Lower leg skin (tissue), 4 donors: ENCODE measurements around the gene HMGB2. TPM values are rescaled to one million over a fixed set of nuclear protein-coding genes. Genes with fewer than 3 reads are reported as not detected.

Source experiments
- DNase-seq, 2 donors: peaks; one replicate each; pipeline ENCODE4 v3.0.0-alpha.2; 2019; ENCODE audit warnings: low spot score in 2 of 2
- H3K4me3 ChIP-seq: fragments of 200-600 bp; sonication (generic); 2 replicates; pipeline ENCODE4 v1.5.1; 2017; ENCODE audit warnings: mild to moderate bottlenecking, low read depth; ENCODE audit not compliant: poor library complexity, severe bottlenecking
- POLR2A ChIP-seq, 2 donors: fragments of 450-650 bp; IDR thresholded peaks; one replicate each; pipeline ENCODE4 v1.6.1; 2016 to 2017; ENCODE audit warnings: antibody characterized with exemption in 2 of 2, mild to moderate bottlenecking in 1 of 2, moderate library complexity in 1 of 2
- WGBS, 2 donors: methylation state at CpG; one replicate each; pipeline ENCODE4 v1.1.5; 2018; 5-methylcytosine and 5-hydroxymethylcytosine counted together
- intact Hi-C: fragments of 100-400 bp; cut with DNase I; formaldehyde crosslinking; loops from one replicate; pipeline ENCODE4 v1.15.0; 2023; ENCODE audit warnings: low total_unique reads
- total RNA-seq, 4 donors: library from RNA; depleted of rRNA; stranded (reverse); fragments of >200 nt; gene quantifications; one replicate each; pipeline ENCODE4 v1.1.0, GENCODE V29; 2016
- TF ChIP-seq, protein P1 (sequence below), 3 donors: fragments of 450-650 bp; IDR thresholded peaks; one replicate each; pipeline ENCODE4 v1.5.1; 2016; ENCODE audit warnings: antibody characterized with exemption in 3 of 3, mild to moderate bottlenecking in 3 of 3, moderate library complexity in 2 of 3

The HMGB2 gene
- total RNA-seq: 10 to 100 TPM; 26.2 to 52.3 (median 42.3) TPM

DNA sequence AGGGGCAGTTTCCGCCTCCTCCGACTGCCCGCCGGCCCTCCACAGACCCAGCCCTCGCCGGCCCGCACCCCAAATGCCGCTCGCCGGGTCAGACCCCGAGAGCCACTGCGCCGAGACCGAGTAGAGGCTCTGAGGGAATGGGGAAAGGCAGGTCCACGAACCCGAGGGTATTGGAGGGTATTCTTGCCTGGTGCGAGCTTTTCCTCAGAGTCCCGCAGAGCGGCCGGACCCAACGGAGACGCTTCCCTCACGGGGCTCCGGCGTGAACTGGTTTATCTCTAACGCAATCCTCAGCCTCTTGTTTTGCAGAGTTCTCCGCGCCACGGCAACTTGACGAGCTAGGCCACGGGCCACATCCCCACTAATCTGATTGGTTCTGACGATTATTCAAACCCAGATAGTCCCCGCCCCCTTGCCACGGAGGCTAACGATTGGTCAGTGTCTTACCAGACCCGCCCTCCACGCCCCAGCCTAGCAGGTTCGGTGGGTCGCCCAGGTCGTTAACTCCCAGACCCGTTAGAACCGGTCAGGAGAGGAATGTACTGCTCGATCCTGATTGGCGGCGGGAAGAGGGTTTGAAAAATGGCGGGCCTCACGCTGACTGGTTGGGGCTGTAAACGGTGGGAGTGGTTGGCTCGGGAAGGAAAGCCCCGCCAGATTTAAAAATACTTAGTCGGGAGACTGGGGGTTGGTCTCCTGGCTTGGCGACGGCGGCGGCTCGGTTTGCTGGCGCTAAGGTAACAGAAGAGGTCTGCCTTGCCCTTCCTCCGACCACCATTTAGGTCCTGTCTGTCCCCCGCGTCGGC, at the start of gene HMGB2:
HMGB2 (minus strand) TSS at position 274 of the 806 bp plus-strand sequence. CDS start 709 bp downstream, outside the sequence.
- DNase-seq: peak; percentile 100
- intact Hi-C loops: no loop called here
- peak within 1 kb of the TSS; percentile 99 for H3K4me3 ChIP-seq
- WGBS, 2 donors: 0% methylated on average over 50 to 53 of the region's 61 CpGs
- TF ChIP-seq POLR2A (IDR thresholded peaks at IDR 0.05): peak in 1 of 2 donors; percentile 89
- TF ChIP-seq, protein P1, sequence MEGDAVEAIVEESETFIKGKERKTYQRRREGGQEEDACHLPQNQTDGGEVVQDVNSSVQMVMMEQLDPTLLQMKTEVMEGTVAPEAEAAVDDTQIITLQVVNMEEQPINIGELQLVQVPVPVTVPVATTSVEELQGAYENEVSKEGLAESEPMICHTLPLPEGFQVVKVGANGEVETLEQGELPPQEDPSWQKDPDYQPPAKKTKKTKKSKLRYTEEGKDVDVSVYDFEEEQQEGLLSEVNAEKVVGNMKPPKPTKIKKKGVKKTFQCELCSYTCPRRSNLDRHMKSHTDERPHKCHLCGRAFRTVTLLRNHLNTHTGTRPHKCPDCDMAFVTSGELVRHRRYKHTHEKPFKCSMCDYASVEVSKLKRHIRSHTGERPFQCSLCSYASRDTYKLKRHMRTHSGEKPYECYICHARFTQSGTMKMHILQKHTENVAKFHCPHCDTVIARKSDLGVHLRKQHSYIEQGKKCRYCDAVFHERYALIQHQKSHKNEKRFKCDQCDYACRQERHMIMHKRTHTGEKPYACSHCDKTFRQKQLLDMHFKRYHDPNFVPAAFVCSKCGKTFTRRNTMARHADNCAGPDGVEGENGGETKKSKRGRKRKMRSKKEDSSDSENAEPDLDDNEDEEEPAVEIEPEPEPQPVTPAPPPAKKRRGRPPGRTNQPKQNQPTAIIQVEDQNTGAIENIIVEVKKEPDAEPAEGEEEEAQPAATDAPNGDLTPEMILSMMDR (IDR thresholded peaks at IDR 0.05): no peak

DNA sequence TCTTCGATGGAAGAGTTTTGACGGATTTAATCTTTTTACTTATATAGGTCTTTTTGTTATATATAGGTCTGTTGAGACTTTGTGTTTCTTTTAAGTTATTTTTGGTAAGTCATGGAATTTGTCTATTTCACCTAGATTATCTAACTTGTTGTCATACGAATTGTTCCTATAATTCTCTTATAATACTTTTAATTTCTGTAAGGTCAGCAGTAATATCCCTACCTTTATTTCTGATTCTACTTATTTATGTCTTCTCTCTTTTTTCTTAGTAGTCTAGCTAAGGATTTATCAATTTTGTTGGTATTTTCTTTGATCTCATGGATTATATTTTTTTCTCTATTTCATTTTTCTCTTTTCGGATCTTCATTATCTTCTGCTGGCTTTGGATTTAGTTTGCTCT, 48.2 kb upstream of the HMGB2 start:
- intact Hi-C loops: no loop called here
- H3K4me3 ChIP-seq: no peak overlapping the region
- no peak for DNase-seq
- TF ChIP-seq POLR2A (IDR thresholded peaks at IDR 0.05): no peak
- TF ChIP-seq, protein P1 (IDR thresholded peaks at IDR 0.05): no peak
- 96 to 98% methylated on average over 4 of the region's 4 CpGs for WGBS, 2 donors

DNA sequence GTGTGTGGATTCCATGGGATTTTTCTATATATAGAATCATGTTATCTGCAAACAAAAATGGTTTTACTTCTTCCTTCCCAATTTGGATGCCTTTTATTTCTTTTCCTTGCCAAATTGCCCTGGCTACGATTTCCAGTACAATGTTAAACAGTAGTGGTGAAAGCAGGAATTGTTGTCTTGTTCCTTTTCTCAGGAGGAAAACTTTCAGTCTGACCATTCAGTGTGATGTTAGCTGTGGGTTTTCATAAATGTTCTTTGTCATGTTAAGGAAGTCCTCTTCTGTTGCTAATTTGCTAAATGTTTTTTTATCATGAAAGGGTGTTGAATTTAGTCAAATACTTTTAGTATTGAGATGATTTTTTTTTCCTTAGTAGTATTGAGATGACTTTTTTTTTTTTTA, 47.5 kb upstream of the HMGB2 start:
- intact Hi-C loops: no loop called here
- no peak for DNase-seq
- H3K4me3 ChIP-seq: no peak overlapping the region
- no peak for TF ChIP-seq POLR2A (IDR thresholded peaks at IDR 0.05)
- TF ChIP-seq, protein P1 (IDR thresholded peaks at IDR 0.05): no peak
- WGBS, 2 donors: 24 to 42% methylated on average over 1 of the region's 1 CpG

DNA sequence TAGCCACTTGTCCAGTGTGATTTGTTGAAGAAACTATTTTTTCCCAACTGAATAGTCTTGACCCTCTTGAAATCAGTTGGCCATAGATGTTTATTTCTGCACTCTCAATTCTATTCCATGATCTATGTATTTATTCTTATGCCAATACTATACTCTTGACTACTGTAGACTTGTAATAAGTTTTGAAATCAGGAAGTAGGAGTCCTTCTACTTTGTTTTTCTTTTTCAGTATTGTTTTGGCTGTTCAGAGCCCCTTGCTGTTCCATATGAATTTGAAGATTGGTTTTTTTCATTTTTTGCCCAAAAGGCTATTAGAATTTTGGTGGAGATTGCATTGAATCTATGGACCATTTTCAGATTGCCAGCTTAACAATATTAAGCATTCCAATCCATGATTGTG, 46.8 kb upstream of the HMGB2 start:
- TF ChIP-seq POLR2A (IDR thresholded peaks at IDR 0.05): no peak
- TF ChIP-seq, protein P1 (IDR thresholded peaks at IDR 0.05): no peak
- intact Hi-C loops: no loop called here

DNA sequence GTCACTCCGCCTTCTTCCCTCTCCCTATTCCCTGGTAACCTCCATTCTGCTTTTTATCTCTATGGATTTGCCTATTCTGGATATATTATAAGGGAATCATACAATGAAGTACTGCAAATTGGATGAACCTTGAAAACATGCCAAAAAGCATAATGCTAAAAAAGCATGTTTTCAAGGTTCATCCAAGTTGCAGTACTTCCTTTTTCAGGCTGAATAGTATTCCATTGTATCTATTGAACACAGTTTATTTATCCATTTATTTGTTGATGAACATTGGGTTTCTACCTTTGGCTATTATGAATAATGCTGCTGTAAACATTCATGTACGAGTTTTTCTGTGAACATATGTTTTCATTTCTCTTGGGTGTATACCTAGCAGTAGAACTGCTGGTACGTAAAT, 45.8 kb upstream of the HMGB2 start:
- TF ChIP-seq, protein P1 (IDR thresholded peaks at IDR 0.05): no peak
- TF ChIP-seq POLR2A (IDR thresholded peaks at IDR 0.05): no peak
- DNase-seq: no peak
- intact Hi-C loops: no loop called here
- 94 to 97% methylated on average over 3 of the region's 3 CpGs for WGBS, 2 donors
- no peak overlapping the region for H3K4me3 ChIP-seq

More for the DNA sequence above, 46.8 kb upstream of the HMGB2 start:
- no peak overlapping the region for H3K4me3 ChIP-seq
- no peak for DNase-seq
